Esophagus muscularis mucosa (tissue), 4 donors: ENCODE measurements around the gene MVB12B. TPM values are rescaled to one million over a fixed set of nuclear protein-coding genes. Genes with fewer than 3 reads are reported as not detected.

ENCODE experiments used
- DNase-seq: peaks from one replicate; pipeline ENCODE4 v3.0.0-alpha.2; 2017; ENCODE audit errors: extremely low spot score
- H3K27ac ChIP-seq, 4 donors: fragments of 200-600 bp; sonication (generic); replicated peaks in 1 of 4; 1 replicate in 3 of 4; 2 replicates in 1 of 4; pipeline ENCODE4 v1.5.1; 2016 to 2019; ENCODE audit warnings: mild to moderate bottlenecking in 1 of 4
- H3K27me3 ChIP-seq, 4 donors: fragments of 200-600 bp; sonication (generic); one replicate each; pipeline versions ENCODE4 v1.5.1 to v1.6.0; 2016 to 2019
- H3K36me3 ChIP-seq, 4 donors: fragments of 200-600 bp; sonication (generic); one replicate each; pipeline ENCODE4 v1.5.1; 2016 to 2019
- H3K4me1 ChIP-seq, 4 donors: fragments of 200-600 bp; sonication (generic); one replicate each; pipeline ENCODE4 v1.5.1; 2016 to 2019
- H3K4me3 ChIP-seq, 4 donors: fragments of 200-600 bp; sonication (generic); 1 replicate in 2 of 4; 2 replicates in 2 of 4; pipeline ENCODE4 v1.5.1; 2016 to 2019; ENCODE audit warnings: mild to moderate bottlenecking in 4 of 4, moderate library complexity in 1 of 4
- H3K9me3 ChIP-seq, 4 donors: fragments of 200-600 bp; sonication (generic); 1 replicate in 3 of 4; 2 replicates in 1 of 4; pipeline ENCODE4 v1.5.1; 2016 to 2019
- CTCF ChIP-seq, 3 experiments: fragments of 200-600 bp in 2 of 3; fragments of 450-650 bp in 1 of 3; sonication (generic) in 2 of 3; IDR thresholded peaks; one replicate each; pipeline ENCODE4 v1.5.1; 2017 to 2019; ENCODE audit warnings: antibody characterized with exemption in 3 of 3, mild to moderate bottlenecking in 2 of 3, moderate library complexity in 1 of 3
- EP300 ChIP-seq: sonication (generic); formaldehyde crosslinking; IDR thresholded peaks from one replicate; pipeline ENCODE4 v1.6.1; 2017; ENCODE audit warnings: antibody characterized with exemption
- POLR2A ChIP-seq: fragments of 450-650 bp; IDR thresholded peaks from one replicate; pipeline ENCODE4 v1.6.1; 2017; ENCODE audit warnings: antibody characterized with exemption, moderate library complexity, mild to moderate bottlenecking, low read depth
- POLR2AphosphoS5 ChIP-seq, 2 donors: sonication (generic); formaldehyde crosslinking; IDR thresholded peaks; one replicate each; pipeline ENCODE4 v1.6.1; 2017; ENCODE audit warnings: antibody characterized with exemption in 2 of 2
- WGBS: methylation state at CpG from one replicate; pipeline ENCODE4 v1.1.5; 2018; 5-methylcytosine and 5-hydroxymethylcytosine counted together
- intact Hi-C: fragments of 100-400 bp; cut with DNase I; formaldehyde crosslinking; loops from one replicate; pipeline ENCODE4 v1.15.1; 2023
- total RNA-seq, 4 donors: library from RNA; depleted of rRNA; stranded (reverse); fragments of >200 nt; gene quantifications; one replicate each; pipeline versions ENCODE4 v1.1.0 to v1.2.1, GENCODE V29; 2016

Gene MVB12B
- total RNA-seq, 4 donors from 2014 or later = 14.1 to 25.0 (median 18.4) TPM

DNA sequence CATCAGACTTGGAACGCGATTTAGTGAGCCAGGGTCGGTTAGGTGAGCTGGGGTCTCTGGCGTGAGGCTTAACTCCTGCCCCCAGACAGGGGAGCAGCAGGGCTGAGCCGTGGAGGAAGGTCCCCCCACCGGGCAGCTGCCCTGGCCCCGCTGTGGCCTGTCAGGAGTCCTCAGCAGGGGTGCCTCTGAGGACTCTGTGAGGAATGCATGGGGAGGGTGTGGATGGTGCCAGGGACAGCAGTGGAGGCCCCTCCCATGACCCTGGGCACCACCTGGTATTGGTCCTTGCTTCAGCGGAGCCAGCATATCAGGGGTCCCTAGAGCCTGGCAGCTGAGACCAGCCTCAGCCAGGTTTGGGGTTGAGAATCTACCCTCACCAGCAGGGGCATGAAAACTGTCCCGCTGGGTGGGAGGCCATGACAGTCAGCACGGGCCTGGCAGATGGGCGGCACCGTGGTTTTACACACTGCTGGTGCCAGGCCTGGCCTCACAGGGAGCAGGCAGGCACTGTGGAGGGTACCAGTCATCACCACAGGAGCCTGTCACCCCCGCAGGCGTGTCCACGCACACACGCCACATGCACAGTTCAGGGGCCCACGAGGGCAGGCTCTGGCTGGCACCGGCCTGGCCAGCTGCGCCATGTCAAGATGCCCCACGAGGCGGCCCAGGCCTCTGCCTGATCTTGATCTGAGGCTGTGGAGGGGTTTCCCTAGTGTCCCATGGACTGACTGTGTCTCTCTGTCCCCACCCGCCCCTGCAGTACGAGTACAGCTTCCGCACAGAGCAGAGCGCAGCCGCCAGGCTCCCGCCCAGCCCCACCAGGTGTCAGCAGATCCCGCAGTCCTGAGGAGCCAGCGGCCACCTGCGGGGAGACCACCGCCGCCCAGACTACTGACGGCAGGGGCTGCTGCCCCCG, 176.0 kb downstream of the MVB12B start:
- WGBS = 97% methylated on average over 12 of the region's 34 CpGs
- H3K27me3 ChIP-seq = no peaks in the 10 kb centered on the region
- TF ChIP-seq POLR2A (no peak), EP300 (no peak), CTCF (IDR thresholded peaks at IDR 0.05) (no peak), POLR2AphosphoS5 (IDR thresholded peaks at IDR 0.05) (no peak)
- intact Hi-C loops = no loop called here
- no peak overlapping the region for H3K27ac ChIP-seq
- H3K4me3 ChIP-seq = no peak overlapping the region
- DNase-seq = no peak
- H3K9me3 ChIP-seq = no peaks in the 10 kb centered on the region
- peaks cover 6 to 39% (median 23%) of the 10 kb centered on the region in 4 donors for H3K36me3 ChIP-seq
- H3K4me1 ChIP-seq = peaks cover 19 to 34% (median 31%) of the 10 kb centered on the region in 4 donors

DNA sequence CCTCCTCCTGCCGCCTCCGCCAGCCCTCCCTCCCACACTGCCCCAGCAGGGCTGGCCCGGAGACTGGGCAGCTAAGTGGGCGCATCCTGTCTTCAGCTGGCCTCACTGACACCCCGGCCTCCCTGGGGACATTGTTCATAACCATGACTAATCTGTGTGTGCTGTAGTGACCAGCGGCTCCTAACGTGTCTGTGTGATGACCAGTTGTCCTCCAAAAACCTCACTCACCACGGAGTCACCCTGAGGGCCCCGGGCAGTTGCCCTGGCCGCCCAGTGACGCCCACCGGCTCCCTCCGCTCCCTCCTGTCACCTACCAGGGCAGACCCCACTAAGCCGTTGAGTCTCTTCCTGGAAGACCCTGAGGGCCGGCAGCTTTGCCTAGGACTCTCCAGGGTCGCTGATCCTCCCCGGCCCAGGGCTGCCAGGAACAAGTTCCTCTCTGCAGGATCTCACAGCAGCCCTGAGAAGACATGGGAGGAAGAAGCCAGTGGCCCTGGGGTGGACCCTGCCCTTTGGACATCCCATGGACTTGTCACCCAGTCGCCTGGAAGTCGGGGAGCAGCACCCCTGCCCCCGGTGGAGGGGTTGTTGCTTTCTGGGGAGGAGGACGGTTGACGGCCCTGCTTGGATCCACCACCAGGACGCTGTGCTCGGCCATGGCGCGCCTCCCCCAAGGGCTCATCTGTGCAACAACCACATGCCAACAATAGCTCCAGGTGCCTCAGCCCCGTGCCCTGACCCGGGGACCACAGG, 176.9 kb downstream of the MVB12B start:
- WGBS = 87% methylated on average over 4 of the region's 28 CpGs
- intact Hi-C loops = no loop called here
- Histone ChIP-seq H3K4me1 (peaks cover 19 to 30% (median 29%) of the 10 kb centered on the region in 4 donors), H3K27ac (no peak overlapping the region), H3K4me3 (no peak overlapping the region), H3K27me3 (no peaks in the 10 kb centered on the region), H3K36me3 (peaks cover 6 to 32% (median 23%) of the 10 kb centered on the region in 4 donors), H3K9me3 (no peaks in the 10 kb centered on the region)
- no peak for DNase-seq
- TF ChIP-seq POLR2A = no peak
- no peak for TF ChIP-seq POLR2AphosphoS5 (IDR thresholded peaks at IDR 0.05)
- no peak for TF ChIP-seq EP300
- TF ChIP-seq CTCF (IDR thresholded peaks at IDR 0.05) = no peak

- intact Hi-C loops = no loop called here
- TF ChIP-seq POLR2A (no peak), CTCF (IDR thresholded peaks at IDR 0.05) (no peak), POLR2AphosphoS5 (IDR thresholded peaks at IDR 0.05) (no peak), EP300 (no peak)
- no peaks in the 10 kb centered on the region for H3K9me3 ChIP-seq
- peaks cover 6 to 32% (median 23%) of the 10 kb centered on the region in 4 donors for H3K36me3 ChIP-seq
- 88% methylated on average over 16 of the region's 31 CpGs for WGBS
- H3K4me3 ChIP-seq = no peak overlapping the region
- H3K27ac ChIP-seq = no peak overlapping the region
- no peak for DNase-seq
- H3K4me1 ChIP-seq = peaks cover 14 to 23% (median 21%) of the 10 kb centered on the region in 4 donors
- H3K27me3 ChIP-seq = peaks cover 0 to 5% (median 0%) of the 10 kb centered on the region in 4 donors
Measured at GRCh38 chr9:126504086-126504976, 177.7 kb downstream of the MVB12B start.

DNA sequence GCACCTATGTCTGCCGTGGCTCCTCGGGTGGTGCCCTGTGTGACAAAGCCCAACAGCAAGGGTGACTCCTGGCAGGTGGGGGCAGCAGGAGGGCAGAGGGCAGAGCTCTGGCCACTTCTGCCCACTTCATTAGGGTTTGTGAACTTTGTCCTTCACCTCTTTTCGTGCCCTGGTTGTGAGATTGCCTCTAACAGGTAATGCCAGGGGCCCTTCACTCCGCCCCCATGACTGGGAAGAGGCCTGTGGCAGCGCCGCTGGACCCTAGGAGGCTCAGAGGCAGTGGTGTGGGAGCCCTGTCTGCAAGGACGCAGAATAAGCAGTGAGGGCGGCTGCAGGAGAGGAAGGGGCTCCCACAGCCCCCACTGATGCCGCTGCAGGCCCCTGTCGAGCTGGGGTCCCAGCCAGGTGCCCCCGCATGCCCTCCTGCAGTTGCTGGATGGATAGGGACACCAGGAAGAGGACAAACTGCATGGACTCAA, 178.4 kb downstream of the MVB12B start:
- DNase-seq = no peak
- WGBS = 90% methylated on average over 5 of the region's 11 CpGs
- intact Hi-C loops = no loop called here
- TF ChIP-seq POLR2A (no peak), POLR2AphosphoS5 (IDR thresholded peaks at IDR 0.05) (no peak), CTCF (IDR thresholded peaks at IDR 0.05) (no peak), EP300 (no peak)
- H3K4me3 ChIP-seq = no peak overlapping the region
- H3K9me3 ChIP-seq = no peaks in the 10 kb centered on the region
- H3K36me3 ChIP-seq = peaks cover 6 to 32% (median 23%) of the 10 kb centered on the region in 4 donors
- peaks cover 10 to 17% (median 14%) of the 10 kb centered on the region in 4 donors for H3K4me1 ChIP-seq
- H3K27me3 ChIP-seq = peaks cover 0 to 12% (median 0%) of the 10 kb centered on the region in 4 donors
- no peak overlapping the region for H3K27ac ChIP-seq
